ENCODE measurements around the gene PHLDB1. TPM values are rescaled to one million over a fixed set of nuclear protein-coding genes. Genes with fewer than 3 reads are reported as not detected.

Gene PHLDB1
- total RNA-seq, 1 donor from 2014 or later = 179 TPM

DNA sequence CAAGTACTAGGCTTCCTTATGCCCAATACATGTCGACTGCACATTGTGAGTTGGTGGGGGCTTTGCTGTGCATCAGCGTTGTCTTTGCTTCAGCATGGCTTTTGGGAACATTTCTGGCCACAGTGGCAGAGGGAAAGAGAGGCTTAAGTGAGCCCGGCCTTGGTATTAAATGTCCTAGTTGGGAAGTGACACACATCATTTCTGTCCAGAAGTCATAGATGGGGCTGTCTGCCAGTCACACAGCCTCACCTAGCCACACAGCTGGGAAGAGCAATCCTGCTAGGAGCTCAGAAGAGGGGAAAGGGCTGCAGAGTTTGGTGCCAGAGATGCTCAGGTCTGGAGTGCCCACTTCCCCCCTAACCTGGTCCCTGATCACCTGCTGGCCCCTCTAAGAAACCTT, 44.4 kb downstream of the PHLDB1 start:
- Mint-ChIP-seq H3K27ac (ENCODE audit: unreplicated experiment) (no peak overlapping the region), H3K36me3 (ENCODE audit: low read depth, unreplicated experiment) (peaks cover 36% of the 10 kb centered on the region), H3K27me3 (ENCODE audit: low read depth, unreplicated experiment) (no peaks in the 10 kb centered on the region), H3K4me3 (ENCODE audit: unreplicated experiment) (no peak overlapping the region), H3K9me3 (ENCODE audit: unreplicated experiment) (no peaks in the 10 kb centered on the region), H3K4me1 (ENCODE audit: low read depth, unreplicated experiment) (peaks cover 6% of the 10 kb centered on the region)
- no peaks in the 10 kb centered on the region for H3K4me1 ChIP-seq (ENCODE audit: insufficient read depth, low read length)
- H4K20me1 ChIP-seq (ENCODE audit: insufficient read depth, low read length) = peaks cover 90% of the 10 kb centered on the region
- no peaks in the 10 kb centered on the region for H3K27me3 ChIP-seq (ENCODE audit: insufficient read depth, low read length)
- no peak overlapping the region for H3K4me3 ChIP-seq (ENCODE audit: insufficient read depth, low read depth, low read length)
- H3K9ac ChIP-seq (ENCODE audit: low read length) = no peak overlapping the region
- H2AFZ ChIP-seq (ENCODE audit: low read depth, low read length) = no peak overlapping the region
- H3K79me2 ChIP-seq (ENCODE audit: insufficient read depth, low read length) = peaks cover 32% of the 10 kb centered on the region
- TF ChIP-seq, protein P1, sequence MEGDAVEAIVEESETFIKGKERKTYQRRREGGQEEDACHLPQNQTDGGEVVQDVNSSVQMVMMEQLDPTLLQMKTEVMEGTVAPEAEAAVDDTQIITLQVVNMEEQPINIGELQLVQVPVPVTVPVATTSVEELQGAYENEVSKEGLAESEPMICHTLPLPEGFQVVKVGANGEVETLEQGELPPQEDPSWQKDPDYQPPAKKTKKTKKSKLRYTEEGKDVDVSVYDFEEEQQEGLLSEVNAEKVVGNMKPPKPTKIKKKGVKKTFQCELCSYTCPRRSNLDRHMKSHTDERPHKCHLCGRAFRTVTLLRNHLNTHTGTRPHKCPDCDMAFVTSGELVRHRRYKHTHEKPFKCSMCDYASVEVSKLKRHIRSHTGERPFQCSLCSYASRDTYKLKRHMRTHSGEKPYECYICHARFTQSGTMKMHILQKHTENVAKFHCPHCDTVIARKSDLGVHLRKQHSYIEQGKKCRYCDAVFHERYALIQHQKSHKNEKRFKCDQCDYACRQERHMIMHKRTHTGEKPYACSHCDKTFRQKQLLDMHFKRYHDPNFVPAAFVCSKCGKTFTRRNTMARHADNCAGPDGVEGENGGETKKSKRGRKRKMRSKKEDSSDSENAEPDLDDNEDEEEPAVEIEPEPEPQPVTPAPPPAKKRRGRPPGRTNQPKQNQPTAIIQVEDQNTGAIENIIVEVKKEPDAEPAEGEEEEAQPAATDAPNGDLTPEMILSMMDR (IDR thresholded peaks at IDR 0.05; ENCODE audit: insufficient read depth, low read depth, low read length) = no peak
- no peak for TF ChIP-seq EZH2 (IDR thresholded peaks at IDR 0.05; ENCODE audit: insufficient read depth, low read length)
- DNase-seq (ENCODE audit: low read depth) (no peak), FAIRE-seq (no peak)
- no peak overlapping the region for H3K4me2 ChIP-seq (ENCODE audit: low read length)
- H3K27ac ChIP-seq (ENCODE audit: low read depth, low read length) = no peak overlapping the region
- no peaks in the 10 kb centered on the region for H3K9me3 ChIP-seq (ENCODE audit: insufficient read depth, low read depth, low read length)
- peaks cover 70% of the 10 kb centered on the region for H3K36me3 ChIP-seq (ENCODE audit: insufficient read depth, low read length)

DNA sequence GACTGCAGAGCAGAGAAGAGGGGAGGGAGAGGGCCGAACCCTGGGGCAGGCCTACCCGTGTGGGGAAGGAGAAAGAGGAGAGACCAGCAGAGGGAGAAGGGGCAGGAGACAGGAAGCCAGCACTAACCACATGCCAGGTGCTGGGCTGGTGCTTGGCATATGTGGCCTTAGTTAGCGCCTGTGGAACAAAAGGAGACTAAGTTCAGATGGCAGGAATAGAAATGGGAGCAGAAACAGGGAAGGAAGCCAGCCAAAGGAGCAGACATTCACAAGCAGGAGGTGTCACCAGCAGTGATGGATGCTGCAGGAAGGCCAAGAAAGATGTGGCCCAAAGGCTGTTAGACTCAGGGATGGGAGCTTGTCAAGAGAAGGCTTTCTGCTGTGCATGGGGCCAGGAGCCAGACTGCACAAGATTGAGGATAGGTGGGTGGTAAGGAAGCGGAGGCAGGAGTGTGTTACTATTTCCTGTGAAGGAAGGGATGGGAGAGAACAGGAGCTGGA, 45.3 kb downstream of the PHLDB1 start:
- no peak for DNase-seq (ENCODE audit: low read depth)
- peaks cover 7% of the 10 kb centered on the region for H3K4me1 Mint-ChIP-seq (ENCODE audit: low read depth, unreplicated experiment)
- Histone ChIP-seq H3K9ac (ENCODE audit: low read length) (no peak overlapping the region), H3K27ac (ENCODE audit: low read depth, low read length) (no peak overlapping the region), H3K79me2 (ENCODE audit: insufficient read depth, low read length) (peaks cover 32% of the 10 kb centered on the region), H4K20me1 (ENCODE audit: insufficient read depth, low read length) (peaks cover 90% of the 10 kb centered on the region), H3K9me3 (ENCODE audit: insufficient read depth, low read depth, low read length) (no peaks in the 10 kb centered on the region), H3K36me3 (ENCODE audit: insufficient read depth, low read length) (peaks cover 69% of the 10 kb centered on the region), H3K4me3 (ENCODE audit: insufficient read depth, low read depth, low read length) (no peak overlapping the region), H3K4me2 (ENCODE audit: low read length) (no peak overlapping the region), H3K27me3 (ENCODE audit: insufficient read depth, low read length) (no peaks in the 10 kb centered on the region), H3K4me1 (ENCODE audit: insufficient read depth, low read length) (no peaks in the 10 kb centered on the region), H2AFZ (ENCODE audit: low read depth, low read length) (no peak overlapping the region)
- H3K27me3 Mint-ChIP-seq (ENCODE audit: low read depth, unreplicated experiment) = no peaks in the 10 kb centered on the region
- H3K4me3 Mint-ChIP-seq (ENCODE audit: unreplicated experiment) = no peak overlapping the region
- H3K9me3 Mint-ChIP-seq (ENCODE audit: unreplicated experiment) = no peaks in the 10 kb centered on the region
- peaks cover 29% of the 10 kb centered on the region for H3K36me3 Mint-ChIP-seq (ENCODE audit: low read depth, unreplicated experiment)
- no peak overlapping the region for H3K27ac Mint-ChIP-seq (ENCODE audit: unreplicated experiment)
- no peak for FAIRE-seq
- TF ChIP-seq, protein P1 (IDR thresholded peaks at IDR 0.05; ENCODE audit: insufficient read depth, low read depth, low read length) = no peak
- no peak for TF ChIP-seq EZH2 (IDR thresholded peaks at IDR 0.05; ENCODE audit: insufficient read depth, low read length)

DNA sequence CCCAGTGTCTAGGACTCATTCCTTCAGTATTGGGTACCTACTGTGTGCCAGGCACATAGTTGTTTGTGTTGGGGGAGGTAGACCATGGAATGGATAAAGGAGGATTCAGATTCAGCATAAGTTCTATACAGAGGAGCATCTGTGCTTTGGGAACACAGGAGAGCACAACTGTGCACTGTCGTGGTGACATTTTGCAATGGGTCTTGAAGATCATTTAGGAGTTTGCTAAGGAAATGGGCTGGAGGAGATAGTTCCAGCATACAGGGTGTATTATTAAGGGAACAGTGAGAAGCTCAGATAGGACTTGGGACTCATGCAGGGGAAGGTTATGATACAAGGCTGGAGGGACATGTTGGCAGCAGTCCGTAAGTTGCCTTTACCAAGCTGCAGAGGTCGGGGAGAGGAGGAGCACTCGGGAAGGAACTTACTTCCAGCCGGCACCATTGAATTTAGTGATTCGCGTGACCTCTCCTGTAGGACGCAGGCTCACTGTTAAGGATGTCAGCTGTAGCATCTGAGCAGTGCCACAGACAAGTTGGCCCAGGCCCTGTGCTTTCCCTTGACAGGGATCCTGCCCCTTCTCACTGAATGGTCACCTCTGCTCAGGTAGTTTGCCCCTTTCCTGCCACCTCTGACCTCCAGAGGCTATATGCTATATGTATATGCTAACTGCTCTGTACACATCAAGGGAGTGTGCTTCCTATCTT, 46.4 kb downstream of the PHLDB1 start:
- DNase-seq (ENCODE audit: low read depth) (no peak), FAIRE-seq (no peak)
- peaks cover 61% of the 10 kb centered on the region for H3K36me3 ChIP-seq (ENCODE audit: insufficient read depth, low read length)
- Mint-ChIP-seq H3K4me1 (ENCODE audit: low read depth, unreplicated experiment) (peaks cover 2% of the 10 kb centered on the region), H3K27ac (ENCODE audit: unreplicated experiment) (peak overlapping the region; percentile 51), H3K36me3 (ENCODE audit: low read depth, unreplicated experiment) (peaks cover 20% of the 10 kb centered on the region), H3K9me3 (ENCODE audit: unreplicated experiment) (no peaks in the 10 kb centered on the region), H3K4me3 (ENCODE audit: unreplicated experiment) (no peak overlapping the region), H3K27me3 (ENCODE audit: low read depth, unreplicated experiment) (no peaks in the 10 kb centered on the region)
- H3K27me3 ChIP-seq (ENCODE audit: insufficient read depth, low read length) = no peaks in the 10 kb centered on the region
- H2AFZ ChIP-seq (ENCODE audit: low read depth, low read length) = no peak overlapping the region
- H3K9me3 ChIP-seq (ENCODE audit: insufficient read depth, low read depth, low read length) = no peaks in the 10 kb centered on the region
- no peak overlapping the region for H3K9ac ChIP-seq (ENCODE audit: low read length)
- H3K4me3 ChIP-seq (ENCODE audit: insufficient read depth, low read depth, low read length) = no peak overlapping the region
- H3K27ac ChIP-seq (ENCODE audit: low read depth, low read length) = no peak overlapping the region
- TF ChIP-seq, protein P1 (IDR thresholded peaks at IDR 0.05; ENCODE audit: insufficient read depth, low read depth, low read length) = no peak
- no peak for TF ChIP-seq EZH2 (IDR thresholded peaks at IDR 0.05; ENCODE audit: insufficient read depth, low read length)
- peaks cover 4% of the 10 kb centered on the region for H3K4me1 ChIP-seq (ENCODE audit: insufficient read depth, low read length)
- no peak overlapping the region for H3K4me2 ChIP-seq (ENCODE audit: low read length)
- peaks cover 22% of the 10 kb centered on the region for H3K79me2 ChIP-seq (ENCODE audit: insufficient read depth, low read length)
- peaks cover 90% of the 10 kb centered on the region for H4K20me1 ChIP-seq (ENCODE audit: insufficient read depth, low read length)

All from astrocyte (in vitro differentiated cells and primary cell).